DMS53 treated with DMSO at 0.1 percent for 48 hours (cell line): ENCODE data around the gene CADM2.

Experiments used
- DNase-seq: peaks from one replicate; lab custom pipeline; 2025; ENCODE audit not compliant: unreplicated experiment; lab: John Stamatoyannopoulos, UW

The CADM2 gene

GRCh38 chr3:85182975-85183752, 224.4 kb downstream of the CADM2 start:
- no peak for DNase-seq

GRCh38 chr3:85185495-85185894, 226.7 kb downstream of the CADM2 start:
- DNase-seq = no peak

- no peak for DNase-seq
Measured at GRCh38 chr3:85189731-85190130, 230.9 kb downstream of the CADM2 start.

GRCh38 chr3:85193565-85193964, 234.8 kb downstream of the CADM2 start:
- DNase-seq = no peak

GRCh38 chr3:85208650-85209049, 249.9 kb downstream of the CADM2 start:
- DNase-seq = no peak

GRCh38 chr3:85210540-85210939, 251.8 kb downstream of the CADM2 start:
- no peak for DNase-seq

GRCh38 chr3:85228966-85229365, 270.2 kb downstream of the CADM2 start:
- DNase-seq = no peak

- no peak for DNase-seq
Measured at GRCh38 chr3:85244091-85244490, 285.3 kb downstream of the CADM2 start.

- no peak for DNase-seq
Measured at GRCh38 chr3:85244519-85244918, 285.7 kb downstream of the CADM2 start.

GRCh38 chr3:85251766-85252165, 293.0 kb downstream of the CADM2 start:
- no peak for DNase-seq

GRCh38 chr3:85252686-85253085, 293.9 kb downstream of the CADM2 start:
- DNase-seq = no peak

- no peak for DNase-seq
Measured at GRCh38 chr3:85254738-85255137, 295.9 kb downstream of the CADM2 start.

GRCh38 chr3:85255949-85256348, 297.2 kb downstream of the CADM2 start:
- no peak for DNase-seq

GRCh38 chr3:85258326-85258725, 299.5 kb downstream of the CADM2 start:
- no peak for DNase-seq

- no peak for DNase-seq
Measured at GRCh38 chr3:85258819-85259218, 300.0 kb downstream of the CADM2 start.

GRCh38 chr3:85259748-85260147, 301.0 kb downstream of the CADM2 start:
- peak; percentile 6 for DNase-seq

GRCh38 chr3:85264381-85264780, 305.6 kb downstream of the CADM2 start:
- DNase-seq = no peak

GRCh38 chr3:85270488-85270887, 311.7 kb downstream of the CADM2 start:
- peak; percentile 3 for DNase-seq

GRCh38 chr3:85271911-85272310, 313.1 kb downstream of the CADM2 start:
- no peak for DNase-seq

- DNase-seq = no peak
Measured at GRCh38 chr3:85288257-85288656, 329.5 kb downstream of the CADM2 start.

- no peak for DNase-seq
Measured at GRCh38 chr3:85297291-85297690, 338.5 kb downstream of the CADM2 start.

GRCh38 chr3:85298032-85298431, 339.2 kb downstream of the CADM2 start:
- DNase-seq = no peak

GRCh38 chr3:85303156-85303555, 344.4 kb downstream of the CADM2 start:
- no peak for DNase-seq
